ENCODE data around the gene RNF213.

- TF ChIP-seq CTCF (IDR thresholded peaks at IDR 0.05; ENCODE audit: insufficient read depth, low read depth, low read length) (no peak), EZH2 (IDR thresholded peaks at IDR 0.05; ENCODE audit: insufficient read depth, low read length) (no peak)
Measured at GRCh38 chr17:80384078-80384960, 123.7 kb downstream of the RNF213 start.
